Epithelial cell of prostate (primary cell): ENCODE results near the gene KIDINS220.
A peak's percentile ranks its signal among the peaks of the same experiment; 100 is the strongest.

ENCODE experiments used
- DNase-seq: peaks from one replicate; pipeline ENCODE4 v3.0.0-alpha.2; 2011; ENCODE audit warnings: low read depth, low spot score
- H3K27ac ChIP-seq: fragments of 450-650 bp; 2 replicates; pipeline ENCODE4 v1.5.1; 2017; ENCODE audit warnings: mild to moderate bottlenecking

The KIDINS220 gene

GRCh38 chr2:8836971-8837794 is at the start of gene KIDINS220:
Gene KIDINS220, minus strand, starts transcription at chr2:8837613. Its CDS starts 10,520 bp downstream, at chr2:8827093.
- H3K27ac ChIP-seq, result peak within 1 kb of the TSS; percentile 12
- peak; percentile 45 for DNase-seq

DNA sequence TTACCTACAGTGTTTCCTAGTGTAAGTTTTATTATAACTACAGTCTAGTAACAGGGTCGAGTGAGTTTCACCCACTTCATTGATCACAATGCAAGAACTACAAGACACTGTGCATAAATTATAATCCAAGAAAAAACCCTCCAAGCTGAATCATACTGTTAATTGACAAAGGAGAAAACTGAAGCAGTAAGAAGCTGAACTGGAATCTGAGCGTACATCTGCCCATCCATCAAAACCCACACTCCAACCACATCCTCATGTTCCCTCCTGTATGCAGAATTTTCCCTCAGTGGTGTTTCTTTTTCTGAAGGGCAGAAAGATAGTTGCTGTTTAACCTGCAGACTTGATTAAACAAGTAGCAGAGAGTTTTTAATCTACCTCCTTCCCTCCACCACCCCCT is 49.5 kb upstream of the KIDINS220 start:
- DNase-seq, result no peak
- H3K27ac ChIP-seq, result no peak overlapping the region

- DNase-seq, result no peak
- H3K27ac ChIP-seq, result peak overlapping the region; percentile 18
These were observed 48.7 kb upstream of the KIDINS220 start for GRCh38 chr2:8886202-8886518.

- no peak for DNase-seq
- peak overlapping the region; percentile 18 for H3K27ac ChIP-seq
These were observed 48.2 kb upstream of the KIDINS220 start for GRCh38 chr2:8885449-8886201.

GRCh38 chr2:8884812-8885211 is 47.4 kb upstream of the KIDINS220 start:
- no peak overlapping the region for H3K27ac ChIP-seq
- no peak for DNase-seq

DNA sequence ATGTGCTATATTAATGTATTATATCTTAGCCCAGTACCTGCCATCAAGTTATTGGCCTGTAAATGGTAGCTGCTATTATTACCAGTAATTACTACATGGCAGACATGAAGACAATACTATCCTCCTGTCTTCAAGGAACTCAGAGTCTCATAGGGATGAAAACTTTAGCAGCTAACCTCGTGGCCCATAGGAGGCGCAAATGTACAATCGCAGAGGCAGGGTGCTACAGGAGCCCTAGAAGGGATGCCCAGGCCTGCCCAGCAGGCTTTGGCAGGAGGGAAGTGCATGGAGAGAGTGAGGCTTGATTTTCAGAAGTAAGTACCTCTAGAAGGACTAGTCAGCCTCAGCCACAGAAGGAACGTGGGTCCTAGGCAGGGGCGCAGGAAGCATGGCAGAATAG is 44.7 kb upstream of the KIDINS220 start:
- no peak overlapping the region for H3K27ac ChIP-seq
- DNase-seq, result no peak

DNA sequence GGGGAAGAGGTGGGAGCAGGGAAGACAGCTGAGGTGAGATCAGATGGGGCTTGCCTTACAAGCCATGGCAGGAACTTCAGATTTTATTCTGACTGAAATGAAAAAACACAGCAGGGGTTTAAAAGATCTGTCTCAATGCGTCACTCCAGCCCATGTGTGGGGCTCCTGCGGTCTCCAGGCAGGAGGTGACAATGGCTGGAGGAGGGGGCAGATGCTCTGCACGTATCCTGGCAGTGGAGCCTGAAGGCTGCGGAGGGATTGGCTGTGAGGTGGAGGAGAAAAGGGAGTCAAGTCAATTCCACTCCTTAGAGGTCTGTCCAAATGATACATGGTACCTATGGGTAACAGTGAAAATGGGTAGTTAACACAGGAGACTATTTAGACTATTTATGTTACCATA is 40.5 kb upstream of the KIDINS220 start:
- DNase-seq, result no peak
- no peak overlapping the region for H3K27ac ChIP-seq

DNA sequence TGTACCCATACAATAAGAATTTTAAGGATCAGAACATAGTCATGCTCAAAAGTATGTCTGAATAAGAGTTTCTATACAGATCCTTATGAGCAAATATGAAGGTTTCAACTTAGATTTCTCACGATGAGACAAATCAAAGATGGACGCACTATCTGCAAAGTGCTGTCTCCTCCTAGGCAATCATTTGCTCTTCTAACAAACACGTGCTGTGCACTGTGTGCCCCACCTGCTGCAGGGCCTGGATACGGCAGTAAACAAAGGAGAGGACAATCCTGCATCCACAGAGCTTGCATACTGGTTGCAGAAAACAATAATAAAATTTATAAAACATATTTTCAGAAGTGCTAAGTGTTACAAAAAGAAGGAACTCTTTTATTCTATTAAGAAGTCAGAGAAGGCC is 39.9 kb upstream of the KIDINS220 start:
- DNase-seq, result no peak
- H3K27ac ChIP-seq, result no peak overlapping the region

- no peak overlapping the region for H3K27ac ChIP-seq
- DNase-seq, result no peak
These were observed 39.2 kb upstream of the KIDINS220 start for GRCh38 chr2:8876628-8877027.

GRCh38 chr2:8872821-8873432 is 35.5 kb upstream of the KIDINS220 start:
- no peak for DNase-seq
- H3K27ac ChIP-seq, result no peak overlapping the region

GRCh38 chr2:8870441-8870840 is 33.0 kb upstream of the KIDINS220 start:
- no peak overlapping the region for H3K27ac ChIP-seq
- DNase-seq, result no peak

DNA sequence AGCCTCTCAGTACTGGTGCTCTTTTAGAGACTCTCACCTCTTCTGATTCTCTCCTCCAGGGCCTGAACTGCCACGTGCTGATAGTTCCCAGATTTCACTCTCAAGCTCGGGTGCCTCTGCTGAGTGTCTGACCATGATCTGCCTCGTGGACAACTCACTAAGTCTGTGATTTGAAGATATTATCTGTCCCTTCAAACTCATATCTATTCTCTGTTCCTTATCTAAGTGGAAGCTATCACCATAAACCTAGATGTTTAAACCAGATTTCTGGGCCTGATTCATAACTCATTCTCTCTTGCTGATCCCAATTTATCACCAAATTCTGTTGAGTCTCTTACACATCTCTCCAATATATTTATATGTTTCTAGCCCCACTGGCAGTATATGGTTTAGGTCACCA is 29.9 kb upstream of the KIDINS220 start:
- no peak for DNase-seq
- H3K27ac ChIP-seq, result no peak overlapping the region

- no peak for DNase-seq
- no peak overlapping the region for H3K27ac ChIP-seq
These were observed 26.0 kb upstream of the KIDINS220 start for GRCh38 chr2:8863331-8863953.

- H3K27ac ChIP-seq, result no peak overlapping the region
These were observed 24.8 kb upstream of the KIDINS220 start for GRCh38 chr2:8862230-8862629.

GRCh38 chr2:8861797-8862196 is 24.4 kb upstream of the KIDINS220 start:
- no peak overlapping the region for H3K27ac ChIP-seq
- no peak for DNase-seq

More at GRCh38 chr2:8862230-8862629, 24.8 kb upstream of the KIDINS220 start:
- no peak for DNase-seq

- no peak for DNase-seq
- H3K27ac ChIP-seq, result peak overlapping the region; percentile 18
These were observed 22.8 kb upstream of the KIDINS220 start for GRCh38 chr2:8860239-8860638.

- H3K27ac ChIP-seq, result no peak overlapping the region
- DNase-seq, result no peak
These were observed 21.5 kb upstream of the KIDINS220 start for GRCh38 chr2:8858910-8859309.

DNA sequence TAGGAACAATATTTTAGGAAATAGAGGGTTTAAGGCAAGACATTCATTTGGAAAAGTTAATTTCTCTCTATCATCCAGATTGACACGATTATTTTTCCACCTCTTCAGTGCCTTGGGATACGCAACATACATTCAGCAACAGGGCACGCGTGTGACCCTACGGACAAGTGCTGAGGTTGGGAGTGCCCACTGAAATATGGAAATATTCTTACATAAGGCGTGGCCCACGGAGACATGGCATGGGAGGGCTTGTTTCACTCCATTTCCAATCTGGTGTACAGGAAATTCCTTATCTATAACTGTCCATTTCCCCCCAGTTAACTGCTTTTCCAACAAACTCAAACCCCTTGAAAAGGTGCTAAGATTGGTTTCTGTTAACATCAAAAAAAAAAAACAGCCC is 20.9 kb upstream of the KIDINS220 start:
- no peak overlapping the region for H3K27ac ChIP-seq
- no peak for DNase-seq

DNA sequence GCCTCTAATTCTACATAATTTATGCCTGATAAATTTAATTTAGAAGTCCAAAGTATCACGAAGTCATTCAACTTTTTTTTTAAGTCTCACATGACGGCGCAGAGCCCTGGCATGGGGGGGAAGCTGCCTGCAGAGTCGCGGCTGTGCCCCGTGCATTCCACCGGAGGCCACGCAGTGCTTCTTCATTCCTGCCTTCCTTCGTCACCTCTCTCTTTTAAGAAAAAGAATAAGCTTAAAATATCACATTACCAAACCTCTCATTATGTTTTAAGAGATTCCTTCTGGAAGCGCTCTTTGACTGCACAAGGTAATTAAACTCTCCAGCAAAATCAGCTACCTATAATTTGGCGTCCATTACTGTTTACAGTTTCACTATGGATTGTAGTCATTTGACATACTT is 20.3 kb upstream of the KIDINS220 start:
- H3K27ac ChIP-seq, result no peak overlapping the region
- no peak for DNase-seq

GRCh38 chr2:8856176-8856575 is 18.8 kb upstream of the KIDINS220 start:
- H3K27ac ChIP-seq, result no peak overlapping the region
- DNase-seq, result no peak

DNA sequence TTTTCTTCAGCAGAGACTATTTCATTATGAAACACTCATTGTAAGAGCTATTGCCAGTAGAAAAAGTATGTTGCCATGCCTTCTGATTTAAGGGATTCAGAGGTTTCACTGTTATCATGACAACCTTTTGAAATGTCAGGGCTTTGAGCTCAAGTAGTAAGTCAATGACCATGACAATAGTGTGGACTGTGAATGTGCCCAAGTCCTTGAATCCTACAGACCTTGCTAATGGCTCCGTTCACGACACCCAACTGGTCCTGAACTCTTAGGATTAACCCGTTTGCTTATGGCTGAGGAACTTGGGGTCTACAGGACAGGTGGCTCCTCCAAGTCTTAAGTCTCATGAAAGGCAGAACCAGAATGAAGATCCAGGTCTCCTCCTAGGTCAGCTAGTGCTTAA is 17.6 kb upstream of the KIDINS220 start:
- DNase-seq, result no peak
- H3K27ac ChIP-seq, result no peak overlapping the region
